HG02981 (cell line): ENCODE results near the gene GCC2.
A peak's percentile ranks its signal among the peaks of the same experiment; 100 is the strongest.
"Not testable (repeated sequence)": the region's sequence is repeated elsewhere in the genome, so short reads cannot be mapped to it uniquely, and the experiment has no call there.

Experiments used
- ATAC-seq: cut with Tn5 transposase; IDR thresholded peaks from one replicate; pipeline ENCODE4 v1.9.1; 2021; ENCODE audit warnings: mild to moderate bottlenecking, moderate library complexity; ENCODE audit not compliant: unreplicated experiment

GCC2 gene

GRCh38 chr2:108448678-108449409 lies at the start of gene GCC2:
Gene GCC2 (plus strand): TSS chr2:108449206. CDS start chr2:108449275, 69 bp downstream.
- peak; percentile 97 for ATAC-seq

GRCh38 chr2:108399479-108399878 lies 49.5 kb upstream of the GCC2 start:
- ATAC-seq = no peak

- ATAC-seq = no peak
These were observed 47.2 kb upstream of the GCC2 start for GRCh38 chr2:108401800-108402199.

- ATAC-seq = no peak
These were observed 45.5 kb upstream of the GCC2 start for GRCh38 chr2:108403494-108403893.

- no peak for ATAC-seq
These were observed 44.1 kb upstream of the GCC2 start for GRCh38 chr2:108404784-108405397.

- ATAC-seq = no peak
These were observed 40.9 kb upstream of the GCC2 start for GRCh38 chr2:108407864-108408729.

- ATAC-seq = no peak
These were observed 39.2 kb upstream of the GCC2 start for GRCh38 chr2:108409768-108410167.

- no peak for ATAC-seq
These were observed 35.9 kb upstream of the GCC2 start for GRCh38 chr2:108412995-108413710.

- ATAC-seq = no peak
These were observed 35.3 kb upstream of the GCC2 start for GRCh38 chr2:108413711-108414095.

- ATAC-seq = no peak
These were observed 34.6 kb upstream of the GCC2 start for GRCh38 chr2:108414256-108414876.

GRCh38 chr2:108414945-108415344 lies 34.1 kb upstream of the GCC2 start:
- ATAC-seq = no peak

- no peak for ATAC-seq
These were observed 31.8 kb upstream of the GCC2 start for GRCh38 chr2:108417254-108417653.

GRCh38 chr2:108418416-108418815 lies 30.6 kb upstream of the GCC2 start:
- no peak for ATAC-seq

- no peak for ATAC-seq
These were observed 25.9 kb upstream of the GCC2 start for GRCh38 chr2:108423067-108423466.

GRCh38 chr2:108423502-108424251 lies 25.3 kb upstream of the GCC2 start:
- no peak for ATAC-seq

- no peak for ATAC-seq
These were observed 20.6 kb upstream of the GCC2 start for GRCh38 chr2:108428286-108429009.

GRCh38 chr2:108435578-108435977 lies 13.4 kb upstream of the GCC2 start:
- ATAC-seq = not testable (repeated sequence)

- no peak for ATAC-seq
These were observed 12.0 kb upstream of the GCC2 start for GRCh38 chr2:108436976-108437375.

GRCh38 chr2:108441712-108442111 lies 7.3 kb upstream of the GCC2 start:
- ATAC-seq = no peak
